Glutamatergic neuron (in vitro differentiated cells): Measurements from ENCODE around the gene SWI5. TPM values are rescaled to one million over a fixed set of nuclear protein-coding genes. Genes with fewer than 3 reads are reported as not detected.

Source experiments
- DNase-seq: peaks from one replicate; pipeline ENCODE4 v3.0.0; 2022
- H3K27ac Mint-ChIP-seq: one replicate; pipeline ENCODE4 v1.8.0; 2020; ENCODE audit warnings: mild to moderate bottlenecking, mixed read lengths, inconsistent platforms; ENCODE audit not compliant: unreplicated experiment
- H3K27me3 Mint-ChIP-seq: one replicate; pipeline ENCODE4 v1.8.0; 2020; ENCODE audit warnings: mild to moderate bottlenecking, moderate library complexity, mixed read lengths, inconsistent platforms; ENCODE audit not compliant: unreplicated experiment
- H3K36me3 Mint-ChIP-seq: one replicate; pipeline ENCODE4 v1.8.0; 2020; ENCODE audit warnings: mild to moderate bottlenecking, mixed read lengths, inconsistent platforms; ENCODE audit not compliant: unreplicated experiment
- H3K4me1 Mint-ChIP-seq: one replicate; pipeline ENCODE4 v1.8.0; 2020; ENCODE audit warnings: mild to moderate bottlenecking, low read depth, mixed read lengths, inconsistent platforms; ENCODE audit not compliant: unreplicated experiment
- H3K4me3 Mint-ChIP-seq: one replicate; pipeline ENCODE4 v1.8.0; 2020; ENCODE audit warnings: mild to moderate bottlenecking, mixed read lengths, inconsistent platforms; ENCODE audit not compliant: unreplicated experiment
- H3K9me3 Mint-ChIP-seq: one replicate; pipeline ENCODE4 v1.8.0; 2020; ENCODE audit warnings: mild to moderate bottlenecking, moderate library complexity, mixed read lengths, inconsistent platforms; ENCODE audit not compliant: unreplicated experiment
- total RNA-seq: library from RNA; stranded (reverse); fragmentation: NEBNext Ultra II Directional; extraction: Animal tissue kit (Norgen Biotek cat#: 25700); gene quantifications from one replicate; pipeline ENCODE4 v1.2.1, GENCODE V29; 2021; ENCODE audit not compliant: unreplicated experiment
- TF ChIP-seq, protein P1 (sequence below): fragments of 200-600 bp; sonication (generic); IDR thresholded peaks from one replicate; pipeline ENCODE4 v1.5.0; 2021; ENCODE audit not compliant: partially characterized antibody, unreplicated experiment

The SWI5 gene
- total RNA-seq, 1 donor from 2014 or later = 13.7 TPM

GRCh38 chr9:128251732-128252100, 24.4 kb upstream of the SWI5 start:
- peaks cover 9% of the 10 kb centered on the region for H3K9me3 Mint-ChIP-seq
- peaks cover 22% of the 10 kb centered on the region for H3K27me3 Mint-ChIP-seq
- peaks cover 20% of the 10 kb centered on the region for H3K4me1 Mint-ChIP-seq
- peaks cover 6% of the 10 kb centered on the region for H3K36me3 Mint-ChIP-seq
- no peak for DNase-seq
- H3K27ac Mint-ChIP-seq = no peak overlapping the region
- H3K4me3 Mint-ChIP-seq = peak overlapping the region; percentile 48
- TF ChIP-seq, protein P1, sequence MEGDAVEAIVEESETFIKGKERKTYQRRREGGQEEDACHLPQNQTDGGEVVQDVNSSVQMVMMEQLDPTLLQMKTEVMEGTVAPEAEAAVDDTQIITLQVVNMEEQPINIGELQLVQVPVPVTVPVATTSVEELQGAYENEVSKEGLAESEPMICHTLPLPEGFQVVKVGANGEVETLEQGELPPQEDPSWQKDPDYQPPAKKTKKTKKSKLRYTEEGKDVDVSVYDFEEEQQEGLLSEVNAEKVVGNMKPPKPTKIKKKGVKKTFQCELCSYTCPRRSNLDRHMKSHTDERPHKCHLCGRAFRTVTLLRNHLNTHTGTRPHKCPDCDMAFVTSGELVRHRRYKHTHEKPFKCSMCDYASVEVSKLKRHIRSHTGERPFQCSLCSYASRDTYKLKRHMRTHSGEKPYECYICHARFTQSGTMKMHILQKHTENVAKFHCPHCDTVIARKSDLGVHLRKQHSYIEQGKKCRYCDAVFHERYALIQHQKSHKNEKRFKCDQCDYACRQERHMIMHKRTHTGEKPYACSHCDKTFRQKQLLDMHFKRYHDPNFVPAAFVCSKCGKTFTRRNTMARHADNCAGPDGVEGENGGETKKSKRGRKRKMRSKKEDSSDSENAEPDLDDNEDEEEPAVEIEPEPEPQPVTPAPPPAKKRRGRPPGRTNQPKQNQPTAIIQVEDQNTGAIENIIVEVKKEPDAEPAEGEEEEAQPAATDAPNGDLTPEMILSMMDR = no peak

GRCh38 chr9:128252317-128253139, 23.5 kb upstream of the SWI5 start:
- peaks cover 6% of the 10 kb centered on the region for H3K36me3 Mint-ChIP-seq
- H3K4me1 Mint-ChIP-seq = peaks cover 20% of the 10 kb centered on the region
- TF ChIP-seq, protein P1 = no peak
- peaks cover 25% of the 10 kb centered on the region for H3K27me3 Mint-ChIP-seq
- DNase-seq = no peak
- H3K27ac Mint-ChIP-seq = peak overlapping the region; percentile 65
- H3K9me3 Mint-ChIP-seq = peaks cover 9% of the 10 kb centered on the region
- H3K4me3 Mint-ChIP-seq = peak overlapping the region; percentile 8

DNA sequence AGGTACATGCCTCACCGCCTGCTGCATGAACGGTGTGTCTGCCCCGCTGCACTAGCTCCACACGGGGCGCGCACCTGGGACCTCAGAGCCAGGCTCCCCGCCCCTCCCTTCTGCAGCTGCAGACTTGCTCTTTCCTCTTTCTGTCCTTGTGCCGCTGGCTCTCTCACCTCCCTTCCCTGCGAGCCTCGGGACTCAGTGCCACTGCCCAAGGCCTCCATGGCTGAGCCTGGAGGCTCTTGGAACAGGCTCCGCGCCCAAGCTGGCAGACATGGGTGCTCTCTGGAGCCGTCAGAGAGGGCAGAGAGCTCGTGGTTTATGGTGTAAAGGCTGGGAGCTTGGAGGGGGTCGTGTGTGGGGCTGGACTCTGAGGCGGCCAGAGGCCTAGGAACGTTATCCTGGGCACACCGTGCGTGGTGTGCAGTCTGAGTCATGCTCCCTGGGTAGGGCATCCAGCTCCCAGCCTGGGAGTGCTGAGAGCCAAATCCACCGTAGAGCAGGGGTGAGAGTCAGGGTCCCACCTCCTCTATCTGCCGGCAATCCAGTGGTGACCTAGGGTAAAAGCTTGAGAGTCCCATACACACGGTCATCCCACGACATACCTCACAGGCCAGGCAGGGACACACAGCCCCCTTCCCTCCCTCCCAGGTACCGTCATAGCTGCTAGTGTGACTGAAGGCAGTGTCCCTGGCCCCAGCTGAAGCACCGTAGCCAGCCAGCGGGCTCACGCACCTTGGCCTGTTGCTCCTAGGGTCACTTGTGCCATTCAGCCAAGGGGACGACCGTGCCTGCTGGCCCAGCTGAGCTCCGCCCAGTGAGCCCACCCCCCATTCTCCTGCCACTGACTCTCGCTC, 22.7 kb upstream of the SWI5 start:
- Mint-ChIP-seq H3K27ac (no peak overlapping the region), H3K27me3 (peaks cover 25% of the 10 kb centered on the region), H3K36me3 (peaks cover 6% of the 10 kb centered on the region), H3K4me1 (peaks cover 17% of the 10 kb centered on the region), H3K9me3 (peaks cover 9% of the 10 kb centered on the region), H3K4me3 (no peak overlapping the region)
- TF ChIP-seq, protein P1 = no peak
- no peak for DNase-seq

- no peak overlapping the region for H3K27ac Mint-ChIP-seq
- TF ChIP-seq, protein P1 = no peak
- no peak for DNase-seq
- H3K9me3 Mint-ChIP-seq = peaks cover 9% of the 10 kb centered on the region
- H3K4me3 Mint-ChIP-seq = no peak overlapping the region
- H3K27me3 Mint-ChIP-seq = peaks cover 23% of the 10 kb centered on the region
- H3K36me3 Mint-ChIP-seq = peaks cover 6% of the 10 kb centered on the region
- H3K4me1 Mint-ChIP-seq = peaks cover 17% of the 10 kb centered on the region
These were observed 22.1 kb upstream of the SWI5 start for GRCh38 chr9:128253991-128254346.
